ENCODE measurements around the gene ZNF408.

ZNF408 gene

GRCh38 chr11:46697303-46697702, 3.5 kb upstream of the ZNF408 start:
- Histone ChIP-seq H3K79me2 (ENCODE audit: insufficient read depth, low read length) (peaks cover 52% of the 10 kb centered on the region), H3K9ac (ENCODE audit: low read depth, low read length) (no peak overlapping the region), H3K27me3 (ENCODE audit: insufficient read depth, low read length, poor library complexity) (no peaks in the 10 kb centered on the region), H2AFZ (ENCODE audit: low read depth, low read length) (no peak overlapping the region), H3K9me3 (ENCODE audit: insufficient read depth, low read length, severe bottlenecking) (no peaks in the 10 kb centered on the region), H3K4me3 (ENCODE audit: low read depth in 1 of 2, low read length in 2 of 2) (no peak overlapping the region), H4K20me1 (ENCODE audit: insufficient read depth, low read length) (peaks cover 10% of the 10 kb centered on the region; the same call in 1 of the 2 replicates), H3K36me3 (ENCODE audit: insufficient read depth, low read length) (peaks cover 35% of the 10 kb centered on the region), H3K4me1 (ENCODE audit: insufficient read depth, low read length) (peaks cover 33% of the 10 kb centered on the region), H3K27ac (ENCODE audit: low read length) (0 out of 2 replicates have a peak overlapping the region, but pooled peaks have one; percentile 39), H3K4me2 (ENCODE audit: insufficient read depth, low read length) (peak overlapping the region; percentile 9; the same call in 1 of the 2 replicates)
- DNase-seq = no peak
- no peak for ATAC-seq (ENCODE audit: insufficient read depth, low read depth)
- TF ChIP-seq, protein P1, sequence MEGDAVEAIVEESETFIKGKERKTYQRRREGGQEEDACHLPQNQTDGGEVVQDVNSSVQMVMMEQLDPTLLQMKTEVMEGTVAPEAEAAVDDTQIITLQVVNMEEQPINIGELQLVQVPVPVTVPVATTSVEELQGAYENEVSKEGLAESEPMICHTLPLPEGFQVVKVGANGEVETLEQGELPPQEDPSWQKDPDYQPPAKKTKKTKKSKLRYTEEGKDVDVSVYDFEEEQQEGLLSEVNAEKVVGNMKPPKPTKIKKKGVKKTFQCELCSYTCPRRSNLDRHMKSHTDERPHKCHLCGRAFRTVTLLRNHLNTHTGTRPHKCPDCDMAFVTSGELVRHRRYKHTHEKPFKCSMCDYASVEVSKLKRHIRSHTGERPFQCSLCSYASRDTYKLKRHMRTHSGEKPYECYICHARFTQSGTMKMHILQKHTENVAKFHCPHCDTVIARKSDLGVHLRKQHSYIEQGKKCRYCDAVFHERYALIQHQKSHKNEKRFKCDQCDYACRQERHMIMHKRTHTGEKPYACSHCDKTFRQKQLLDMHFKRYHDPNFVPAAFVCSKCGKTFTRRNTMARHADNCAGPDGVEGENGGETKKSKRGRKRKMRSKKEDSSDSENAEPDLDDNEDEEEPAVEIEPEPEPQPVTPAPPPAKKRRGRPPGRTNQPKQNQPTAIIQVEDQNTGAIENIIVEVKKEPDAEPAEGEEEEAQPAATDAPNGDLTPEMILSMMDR (IDR thresholded peaks at IDR 0.05; ENCODE audit: borderline replicate concordance, extremely low read depth, low read length, poor library complexity, severe bottlenecking) = no peak
- no peak for TF ChIP-seq EZH2 (IDR thresholded peaks at IDR 0.05; ENCODE audit: borderline replicate concordance, low read depth, low read length, severe bottlenecking)

DNA sequence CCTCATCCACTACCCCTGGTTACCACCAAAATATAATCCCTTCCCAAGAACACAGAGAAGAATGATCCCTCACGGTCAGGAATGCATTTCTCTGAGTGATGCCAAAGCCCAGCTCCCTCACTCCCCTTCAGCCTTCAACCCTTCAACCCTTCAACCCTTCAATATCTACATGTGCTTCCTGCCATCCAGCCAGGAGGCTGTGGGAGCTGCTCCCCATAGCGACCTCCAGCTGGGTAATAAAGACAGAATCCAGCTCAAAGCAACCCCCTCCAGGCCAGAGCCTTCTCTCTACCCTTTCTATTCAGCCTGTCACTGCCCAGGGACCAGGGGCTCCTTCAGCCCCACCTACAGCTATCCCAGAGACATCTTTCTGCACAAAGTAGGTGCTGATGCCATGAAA, 3.1 kb upstream of the ZNF408 start:
- Histone ChIP-seq H3K27me3 (ENCODE audit: insufficient read depth, low read length, poor library complexity) (no peaks in the 10 kb centered on the region), H2AFZ (ENCODE audit: low read depth, low read length) (no peak overlapping the region), H3K4me1 (ENCODE audit: insufficient read depth, low read length) (peaks cover 37% of the 10 kb centered on the region), H3K9me3 (ENCODE audit: insufficient read depth, low read length, severe bottlenecking) (no peaks in the 10 kb centered on the region), H4K20me1 (ENCODE audit: insufficient read depth, low read length) (peaks cover 10% of the 10 kb centered on the region; the same call in 1 of the 2 replicates), H3K79me2 (ENCODE audit: insufficient read depth, low read length) (peaks cover 56% of the 10 kb centered on the region), H3K36me3 (ENCODE audit: insufficient read depth, low read length) (peaks cover 39% of the 10 kb centered on the region), H3K9ac (ENCODE audit: low read depth, low read length) (no peak overlapping the region), H3K4me2 (ENCODE audit: insufficient read depth, low read length) (peak overlapping the region; percentile 9; the same call in 1 of the 2 replicates), H3K27ac (ENCODE audit: low read length) (peak overlapping the region; percentile 39; the same call in 1 of the 2 replicates), H3K4me3 (ENCODE audit: low read depth in 1 of 2, low read length in 2 of 2) (no peak overlapping the region)
- DNase-seq (no peak), ATAC-seq (ENCODE audit: insufficient read depth, low read depth) (no peak)
- TF ChIP-seq EZH2 (IDR thresholded peaks at IDR 0.05; ENCODE audit: borderline replicate concordance, low read depth, low read length, severe bottlenecking) = no peak

DNA sequence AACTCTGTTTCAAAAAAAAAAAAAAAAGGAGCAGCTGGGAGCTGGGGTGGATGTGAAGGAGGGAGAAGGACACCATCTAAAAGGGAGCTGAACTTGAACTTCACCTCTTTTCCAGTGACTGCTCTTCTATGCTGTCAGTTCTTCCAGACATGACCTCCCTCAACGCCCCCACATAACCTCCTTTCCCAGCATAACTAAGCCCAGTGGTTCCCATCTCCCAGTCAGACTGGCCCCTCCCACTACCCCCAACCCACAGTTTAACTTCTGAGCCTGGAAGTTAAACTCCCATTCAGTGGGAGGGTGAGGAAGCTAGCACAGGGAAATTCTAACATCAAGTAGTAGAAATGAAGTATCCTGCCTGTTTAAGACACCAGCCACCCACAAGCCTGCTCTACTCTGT, 2.2 kb upstream of the ZNF408 start:
- Histone ChIP-seq H3K4me1 (ENCODE audit: insufficient read depth, low read length) (peaks cover 44% of the 10 kb centered on the region), H4K20me1 (ENCODE audit: insufficient read depth, low read length) (peaks cover 10% of the 10 kb centered on the region; the same call in 1 of the 2 replicates), H3K27ac (ENCODE audit: low read length) (no peak overlapping the region; the same call in 1 of the 2 replicates), H3K27me3 (ENCODE audit: insufficient read depth, low read length, poor library complexity) (no peaks in the 10 kb centered on the region), H3K36me3 (ENCODE audit: insufficient read depth, low read length) (peaks cover 46% of the 10 kb centered on the region), H3K9ac (ENCODE audit: low read depth, low read length) (peak overlapping the region; percentile 83; the same call in 1 of the 2 replicates), H3K4me3 (ENCODE audit: low read depth in 1 of 2, low read length in 2 of 2) (no peak overlapping the region), H3K9me3 (ENCODE audit: insufficient read depth, low read length, severe bottlenecking) (no peaks in the 10 kb centered on the region), H3K4me2 (ENCODE audit: insufficient read depth, low read length) (peak overlapping the region; percentile 92), H2AFZ (ENCODE audit: low read depth, low read length) (no peak overlapping the region), H3K79me2 (ENCODE audit: insufficient read depth, low read length) (peaks cover 64% of the 10 kb centered on the region)
- ATAC-seq (ENCODE audit: insufficient read depth, low read depth) (no peak), DNase-seq (no peak)
- TF ChIP-seq, protein P1 (IDR thresholded peaks at IDR 0.05; ENCODE audit: borderline replicate concordance, extremely low read depth, low read length, poor library complexity, severe bottlenecking) = no peak
- TF ChIP-seq EZH2 (IDR thresholded peaks at IDR 0.05; ENCODE audit: borderline replicate concordance, low read depth, low read length, severe bottlenecking) = no peak

DNA sequence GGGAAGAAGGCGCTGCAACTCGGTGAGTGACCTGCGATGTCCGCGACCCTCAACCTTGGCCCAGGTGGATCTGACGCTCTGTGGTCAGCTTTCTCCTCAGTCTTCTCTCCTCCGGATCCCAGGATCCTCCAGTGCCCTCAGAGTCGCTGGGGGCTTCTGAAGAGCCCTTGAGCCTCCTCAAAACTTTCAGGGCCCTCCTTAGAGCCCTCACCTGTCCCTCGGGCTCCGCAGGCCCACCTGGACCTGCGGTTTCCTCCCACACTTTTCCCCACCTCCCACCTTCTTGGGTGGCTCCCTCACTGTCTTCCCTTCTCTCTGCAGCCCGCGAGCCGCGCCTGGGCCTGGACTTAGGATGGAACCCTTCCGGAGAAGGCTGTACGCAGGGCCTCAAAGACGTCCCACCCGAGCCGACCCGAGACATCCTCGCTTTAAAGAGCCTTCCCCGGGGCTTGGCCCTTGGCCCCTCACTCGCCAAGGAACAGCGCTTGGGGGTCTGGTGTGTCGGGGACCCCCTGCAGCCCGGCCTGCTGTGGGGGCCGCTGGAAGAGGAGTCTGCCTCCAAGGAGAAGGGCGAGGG, 335 bp downstream of the ZNF408 start:
- Histone ChIP-seq H3K27me3 (ENCODE audit: insufficient read depth, low read length, poor library complexity) (no peaks in the 10 kb centered on the region), H3K4me3 (ENCODE audit: low read depth in 1 of 2, low read length in 2 of 2) (peak overlapping the region; percentile 74 to 91), H3K36me3 (ENCODE audit: insufficient read depth, low read length) (peaks cover 46% of the 10 kb centered on the region), H4K20me1 (ENCODE audit: insufficient read depth, low read length) (peaks cover 14% of the 10 kb centered on the region; the same call in 1 of the 2 replicates), H2AFZ (ENCODE audit: low read depth, low read length) (peak overlapping the region; percentile 99), H3K9ac (ENCODE audit: low read depth, low read length) (peak overlapping the region; percentile 83), H3K4me2 (ENCODE audit: insufficient read depth, low read length) (peak overlapping the region; percentile 92), H3K27ac (ENCODE audit: low read length) (peak overlapping the region; percentile 100), H3K4me1 (ENCODE audit: insufficient read depth, low read length) (peaks cover 44% of the 10 kb centered on the region), H3K79me2 (ENCODE audit: insufficient read depth, low read length) (peaks cover 64% of the 10 kb centered on the region), H3K9me3 (ENCODE audit: insufficient read depth, low read length, severe bottlenecking) (no peaks in the 10 kb centered on the region)
- DNase-seq = no peak
- TF ChIP-seq EZH2 (IDR thresholded peaks at IDR 0.05; ENCODE audit: borderline replicate concordance, low read depth, low read length, severe bottlenecking) = no peak
- TF ChIP-seq, protein P1 (IDR thresholded peaks at IDR 0.05; ENCODE audit: borderline replicate concordance, extremely low read depth, low read length, poor library complexity, severe bottlenecking) = no peak
- ATAC-seq (ENCODE audit: insufficient read depth, low read depth) = no peak; the same call in 2 of the 3 replicates

All from DND-41 (cell line).